Mononuclear cell (primary cell): ENCODE data around the gene EVI2A. TPM values are rescaled to one million over a fixed set of nuclear protein-coding genes. Genes with fewer than 3 reads are reported as not detected.
"Not testable (repeated sequence)": the region's sequence is repeated elsewhere in the genome, so short reads cannot be mapped to it uniquely, and the experiment has no call there.

Source experiments
- H3K27me3 ChIP-seq: 2 replicates; pipeline ENCODE4 v1.6.0; 2011; ENCODE audit warnings: low read length, control low read depth; ENCODE audit not compliant: insufficient read depth
- H3K4me1 ChIP-seq: 2 replicates; pipeline ENCODE4 v1.5.1; 2011; ENCODE audit warnings: mild to moderate bottlenecking, low read length, control low read depth; ENCODE audit not compliant: insufficient read depth
- H3K4me3 ChIP-seq: 2 replicates; pipeline ENCODE4 v1.5.1; 2011; ENCODE audit warnings: mild to moderate bottlenecking, low read length, moderate library complexity
- H3K9me3 ChIP-seq: 2 replicates; pipeline ENCODE4 v1.5.1; 2011; ENCODE audit warnings: low read depth, mild to moderate bottlenecking, control low read depth, low read length
- total RNA-seq: library from RNA; depleted of rRNA; stranded (reverse); fragments of >200 nt; gene quantifications from one replicate; pipeline ENCODE4 v1.2.3, GENCODE V29; 2012

Gene EVI2A
- total RNA-seq, 1 donor = 156 TPM

DNA sequence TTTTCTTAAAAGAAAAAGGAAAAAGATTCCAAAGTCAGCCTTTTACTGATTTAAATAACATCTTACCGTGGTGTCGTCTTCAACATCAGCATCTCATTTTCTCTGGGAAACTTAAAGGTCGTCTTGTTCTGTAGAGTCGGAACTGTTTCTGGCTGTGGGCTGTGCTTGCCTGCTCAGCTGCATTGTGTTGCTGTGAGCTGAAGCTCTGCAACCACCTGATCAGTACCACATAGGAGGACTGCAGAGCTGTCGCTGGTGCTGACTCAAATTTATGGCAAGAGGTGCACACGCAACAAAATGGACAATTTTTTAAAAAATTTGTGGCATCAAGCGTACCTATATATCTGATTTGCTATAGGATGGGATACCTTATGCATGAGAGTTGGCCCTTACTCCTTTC lies 24.3 kb downstream of the EVI2A start, which contains the start of gene OMG:
TSS of gene OMG (minus strand) at position 150 of the 400 bp plus-strand sequence. CDS start 908 bp downstream, outside the sequence.
- Histone ChIP-seq H3K4me1 (no peaks in the 10 kb centered on the region), H3K27me3 (no peaks in the 10 kb centered on the region), H3K4me3 (no peak within 1 kb of the TSS), H3K9me3 (no peaks in the 10 kb centered on the region)

DNA sequence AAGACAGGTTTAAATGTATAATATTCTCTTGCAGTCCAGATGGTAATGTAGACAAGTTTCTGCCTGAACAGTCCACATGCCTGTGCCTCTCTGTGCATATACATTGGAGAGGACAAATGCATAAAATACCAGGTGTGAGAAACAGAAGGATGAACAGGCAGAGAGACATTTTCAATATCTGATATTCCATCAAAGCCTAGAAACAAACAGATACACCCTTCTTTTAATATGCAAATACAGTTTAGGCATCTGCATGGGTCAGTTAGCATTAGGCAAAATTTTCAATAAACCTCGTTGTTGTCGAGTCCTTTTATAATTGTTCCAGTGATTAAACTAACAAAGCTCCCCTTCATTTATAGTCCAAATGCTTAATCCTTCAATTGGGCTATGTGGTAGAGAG lies 25.3 kb downstream of the EVI2A start:
- Histone ChIP-seq H3K4me3 (no peak overlapping the region), H3K4me1 (no peaks in the 10 kb centered on the region), H3K27me3 (no peaks in the 10 kb centered on the region), H3K9me3 (no peaks in the 10 kb centered on the region)

DNA sequence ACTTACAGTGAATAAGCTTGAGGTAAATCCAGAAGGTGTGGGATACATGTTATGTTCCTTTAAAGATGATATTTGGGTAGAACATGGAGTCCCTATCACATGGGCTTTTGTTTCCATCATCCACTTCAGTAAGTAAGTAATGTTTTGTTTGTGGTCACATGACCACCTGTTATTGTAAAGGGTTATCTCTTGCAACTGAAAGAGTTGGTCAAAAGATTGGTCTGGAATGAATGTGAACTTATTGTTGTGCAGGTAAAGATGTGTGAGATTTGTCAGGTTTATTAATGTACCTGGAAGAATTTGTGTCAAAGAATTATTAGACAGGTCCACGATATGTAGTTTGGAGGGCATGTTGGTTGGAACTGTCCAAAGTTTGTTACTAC lies 25.9 kb downstream of the EVI2A start:
- no peaks in the 10 kb centered on the region for H3K27me3 ChIP-seq
- no peaks in the 10 kb centered on the region for H3K9me3 ChIP-seq
- H3K4me1 ChIP-seq = no peaks in the 10 kb centered on the region
- no peak overlapping the region for H3K4me3 ChIP-seq

DNA sequence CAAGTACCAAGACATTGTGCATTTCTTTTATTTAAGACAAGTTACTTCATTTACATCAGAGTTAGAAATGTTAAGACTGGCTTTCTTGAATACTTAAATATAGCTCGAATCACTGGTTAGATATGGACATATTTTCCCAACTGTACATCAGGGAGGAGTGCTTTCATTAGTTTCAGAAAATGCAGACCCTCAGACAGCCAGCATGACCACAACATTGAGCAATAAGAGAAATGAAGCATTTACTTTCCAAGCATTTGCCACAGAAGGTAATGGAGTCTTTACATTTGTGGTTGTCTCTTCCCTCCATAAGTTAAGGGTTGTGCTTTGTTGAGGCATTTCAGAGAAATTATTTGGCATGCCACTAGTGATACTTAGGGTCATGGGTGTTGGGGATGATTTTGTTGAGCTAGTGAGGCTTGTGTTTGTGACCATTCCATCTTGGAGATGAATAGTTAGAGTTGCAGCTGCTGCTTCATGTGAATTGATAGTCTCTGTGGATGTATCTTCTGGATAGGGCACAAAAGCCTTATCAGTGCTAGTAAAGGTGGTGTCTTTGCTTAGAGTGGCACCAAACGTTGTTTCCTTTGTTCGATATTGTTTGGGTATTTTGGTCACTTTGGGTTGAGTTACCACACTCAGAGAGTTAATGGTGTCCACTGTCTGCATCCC lies 26.5 kb downstream of the EVI2A start:
- Histone ChIP-seq H3K27me3 (no peaks in the 10 kb centered on the region), H3K9me3 (no peaks in the 10 kb centered on the region), H3K4me3 (no peak overlapping the region), H3K4me1 (no peaks in the 10 kb centered on the region)

DNA sequence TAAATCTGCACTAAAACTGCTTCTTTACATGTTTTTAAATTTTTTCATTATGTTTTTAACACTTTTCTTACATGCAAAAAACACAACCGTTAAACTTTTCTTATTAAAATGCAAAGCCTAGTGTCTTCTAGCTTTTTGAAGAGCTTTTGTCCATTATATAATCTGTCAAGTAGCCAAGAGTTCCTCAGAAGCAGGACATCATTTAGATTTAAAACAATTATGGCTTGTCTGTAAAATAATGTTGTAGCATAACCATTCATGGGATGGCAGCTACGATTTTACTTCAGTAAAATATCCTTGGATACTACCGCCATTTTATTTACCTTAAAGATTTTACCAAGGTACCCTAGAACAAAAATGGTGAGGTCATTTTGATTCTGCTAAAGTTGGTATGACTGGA lies 27.2 kb downstream of the EVI2A start:
- no peak overlapping the region for H3K4me3 ChIP-seq
- no peaks in the 10 kb centered on the region for H3K4me1 ChIP-seq
- no peaks in the 10 kb centered on the region for H3K9me3 ChIP-seq
- H3K27me3 ChIP-seq = no peaks in the 10 kb centered on the region

DNA sequence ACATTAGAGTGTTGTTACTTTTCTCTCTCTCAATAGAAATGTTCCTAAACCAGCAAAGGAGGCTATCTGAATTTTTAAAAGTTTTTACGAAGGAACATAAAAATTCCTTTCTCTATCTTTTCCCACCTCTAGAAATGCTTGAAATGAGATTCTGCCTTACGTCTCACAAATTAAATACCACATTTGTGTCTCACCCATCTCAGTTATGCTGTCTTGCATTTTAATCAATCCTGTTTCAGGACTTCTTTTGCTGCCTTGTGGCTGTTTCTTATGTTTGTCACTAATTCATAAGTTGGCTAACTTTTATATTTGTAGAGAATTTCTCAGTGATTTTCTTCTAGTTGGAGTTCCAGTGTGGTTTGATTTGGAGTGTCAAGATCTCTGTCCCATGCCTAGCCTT lies 27.8 kb downstream of the EVI2A start:
- Histone ChIP-seq H3K27me3 (no peaks in the 10 kb centered on the region), H3K4me1 (no peaks in the 10 kb centered on the region), H3K4me3 (no peak overlapping the region), H3K9me3 (no peaks in the 10 kb centered on the region)

DNA sequence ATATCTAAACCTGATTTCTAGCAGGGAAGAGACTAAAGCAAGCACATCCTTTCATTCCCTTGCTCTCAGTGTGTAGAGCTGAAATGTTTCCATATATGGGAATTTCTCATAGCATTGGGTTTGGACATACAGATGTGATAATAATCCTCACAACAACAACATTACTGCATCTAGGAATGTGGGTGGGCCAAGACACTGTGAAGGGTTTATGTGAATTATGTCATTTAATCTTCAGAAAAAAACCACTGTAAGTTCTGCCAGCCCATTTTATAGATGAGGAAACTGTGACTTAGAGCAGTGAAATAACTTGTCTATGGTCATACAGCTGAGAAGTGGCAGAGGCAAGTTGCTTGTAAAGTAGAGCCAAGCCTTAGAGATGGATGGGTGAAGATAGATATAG lies 29.6 kb downstream of the EVI2A start:
- no peaks in the 10 kb centered on the region for H3K4me1 ChIP-seq
- no peak overlapping the region for H3K4me3 ChIP-seq
- no peaks in the 10 kb centered on the region for H3K27me3 ChIP-seq
- H3K9me3 ChIP-seq = no peaks in the 10 kb centered on the region

DNA sequence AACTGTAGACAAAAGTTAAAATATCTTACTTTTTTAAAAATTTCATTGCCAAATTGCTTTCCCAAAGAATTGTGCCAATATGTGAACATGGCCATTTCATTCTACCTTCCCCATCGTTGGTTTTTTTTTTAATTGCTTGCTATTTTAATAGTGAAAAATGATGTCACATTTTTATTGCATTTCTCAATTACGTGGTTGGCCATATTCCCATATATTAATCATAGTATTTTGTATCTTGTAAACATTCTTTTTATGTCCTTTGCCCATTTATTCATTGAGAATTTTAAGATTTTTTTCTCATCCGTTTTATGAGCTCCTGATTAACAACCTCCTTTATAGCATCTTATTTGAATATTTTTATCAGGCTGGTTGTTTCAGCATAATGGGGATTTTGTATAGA lies 31.6 kb downstream of the EVI2A start:
- H3K27me3 ChIP-seq = no peaks in the 10 kb centered on the region
- no peaks in the 10 kb centered on the region for H3K9me3 ChIP-seq
- no peak overlapping the region for H3K4me3 ChIP-seq
- H3K4me1 ChIP-seq = no peaks in the 10 kb centered on the region

DNA sequence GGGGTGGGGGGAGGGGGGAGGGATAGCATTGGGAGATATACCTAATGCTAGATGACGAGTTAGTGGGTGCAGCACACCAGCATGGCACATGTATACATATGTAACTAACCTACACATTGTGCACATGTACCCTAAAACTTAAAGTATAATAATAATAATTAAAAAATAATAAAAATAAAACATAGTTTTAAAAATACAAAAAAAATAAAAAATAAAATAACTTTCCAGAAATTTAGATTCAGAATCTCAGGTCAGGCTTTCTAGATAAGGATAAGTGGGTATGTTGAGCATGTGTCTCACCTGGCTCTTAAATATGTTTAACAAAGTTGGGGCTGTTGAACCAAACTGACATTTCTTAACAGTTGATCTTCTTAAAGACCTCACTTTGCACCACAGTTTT lies 33.5 kb downstream of the EVI2A start:
- not testable (repeated sequence) for H3K9me3 ChIP-seq, H3K27me3 ChIP-seq, H3K4me1 ChIP-seq, H3K4me3 ChIP-seq

DNA sequence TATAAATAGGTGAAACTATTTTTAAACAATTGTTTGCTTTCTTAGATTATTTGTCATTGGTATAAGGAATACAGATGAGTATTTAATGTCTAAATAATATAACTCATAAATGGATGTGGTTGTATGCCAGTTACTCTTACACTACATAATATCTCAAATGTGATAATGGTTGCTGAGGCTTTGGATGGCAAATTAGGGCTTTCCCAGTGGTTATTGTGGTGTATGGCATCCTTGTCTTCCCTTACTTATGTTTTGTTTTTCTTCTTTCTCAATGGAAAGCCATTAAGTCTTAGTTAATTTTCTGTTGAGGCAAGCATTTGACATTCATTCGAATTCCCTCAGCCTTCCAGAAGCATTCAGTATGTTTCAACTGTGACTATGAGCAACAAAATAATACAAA lies 34.8 kb downstream of the EVI2A start:
- Histone ChIP-seq H3K27me3 (no peaks in the 10 kb centered on the region), H3K9me3 (no peaks in the 10 kb centered on the region), H3K4me3 (no peak overlapping the region), H3K4me1 (no peaks in the 10 kb centered on the region)

DNA sequence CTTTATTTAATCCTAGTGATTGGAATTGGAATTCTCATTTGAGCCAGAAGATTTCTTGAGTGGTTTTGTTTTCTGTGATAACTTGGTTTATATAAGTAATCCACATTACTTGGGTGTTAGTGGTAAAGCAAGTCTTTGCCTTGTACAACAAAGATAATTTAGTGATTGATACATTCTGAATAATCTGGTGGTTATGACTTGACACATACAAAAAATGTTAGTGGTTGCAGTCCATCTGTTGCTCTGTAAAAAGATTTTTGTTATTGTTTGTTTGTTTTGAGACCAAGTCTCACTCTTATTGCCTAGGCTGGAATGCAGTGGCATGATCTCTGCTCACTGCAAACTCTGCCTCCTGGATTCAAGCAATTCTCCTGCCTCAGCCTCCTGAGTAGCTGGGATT lies 37.6 kb downstream of the EVI2A start:
- no peaks in the 10 kb centered on the region for H3K9me3 ChIP-seq
- H3K4me3 ChIP-seq = no peak overlapping the region
- H3K4me1 ChIP-seq = no peaks in the 10 kb centered on the region
- no peaks in the 10 kb centered on the region for H3K27me3 ChIP-seq

DNA sequence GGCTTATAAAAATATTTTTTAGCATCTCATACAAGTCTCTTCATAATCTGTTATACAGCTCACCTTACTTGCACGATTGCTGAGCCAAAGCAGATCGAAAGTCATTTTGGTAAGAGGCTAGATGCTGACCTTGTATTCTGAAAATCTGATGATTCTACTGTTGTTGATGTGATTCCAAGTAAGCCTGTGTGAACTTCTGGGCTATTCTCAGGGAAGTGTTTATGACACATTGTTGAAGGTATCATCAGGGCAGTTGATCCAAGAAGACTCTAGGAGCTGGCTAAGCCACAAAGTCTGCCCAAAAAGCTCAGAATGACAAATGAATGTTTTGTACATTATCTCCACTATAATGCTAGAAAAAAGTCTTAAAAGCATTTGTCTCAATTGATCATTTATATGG lies 40.4 kb downstream of the EVI2A start:
- Histone ChIP-seq H3K4me1 (no peaks in the 10 kb centered on the region), H3K9me3 (no peaks in the 10 kb centered on the region), H3K27me3 (no peaks in the 10 kb centered on the region), H3K4me3 (no peak overlapping the region)

DNA sequence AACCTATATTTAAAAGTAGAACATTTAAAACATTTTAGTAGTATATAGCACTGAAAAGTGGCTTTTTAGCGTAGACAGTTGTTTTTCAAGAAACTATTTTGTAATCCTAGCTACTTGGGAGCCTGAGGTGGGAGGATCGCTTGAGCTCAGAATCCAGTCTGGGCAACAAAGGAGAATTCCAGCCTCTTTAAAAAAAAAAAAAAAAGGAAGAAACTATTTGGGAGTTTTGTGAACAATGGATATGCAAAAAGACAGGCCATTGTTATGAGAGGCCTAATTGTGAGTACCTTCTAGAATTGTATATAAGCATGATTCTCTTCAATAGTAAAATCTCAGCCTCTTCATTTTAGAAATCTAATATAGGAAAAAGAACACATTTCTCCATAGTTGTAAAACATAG lies 42.0 kb downstream of the EVI2A start:
- H3K9me3 ChIP-seq = no peaks in the 10 kb centered on the region
- H3K27me3 ChIP-seq = no peaks in the 10 kb centered on the region
- peaks cover 7% of the 10 kb centered on the region for H3K4me1 ChIP-seq

DNA sequence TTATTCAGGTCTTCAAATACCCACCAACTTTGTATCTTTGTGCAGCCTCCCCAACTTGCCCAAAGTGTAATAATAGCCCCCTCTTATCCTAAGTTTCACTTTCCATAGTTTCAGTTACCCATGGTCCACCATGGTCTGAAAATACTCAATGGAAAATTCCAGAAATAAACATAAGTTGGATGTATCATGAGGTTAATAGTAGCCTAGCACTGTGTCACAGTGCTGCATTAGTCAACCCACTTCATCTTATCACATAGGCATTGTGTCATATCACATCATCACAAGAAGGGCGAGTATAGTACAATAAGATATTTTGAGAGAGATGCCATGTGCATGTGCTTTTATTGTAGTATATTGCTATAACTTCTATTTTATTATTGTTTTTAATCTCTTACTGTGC lies 46.3 kb downstream of the EVI2A start:
- Histone ChIP-seq H3K4me3 (no peak overlapping the region), H3K9me3 (no peaks in the 10 kb centered on the region)

More for the DNA sequence above, 42.0 kb downstream of the EVI2A start:
- no peak overlapping the region for H3K4me3 ChIP-seq

DNA sequence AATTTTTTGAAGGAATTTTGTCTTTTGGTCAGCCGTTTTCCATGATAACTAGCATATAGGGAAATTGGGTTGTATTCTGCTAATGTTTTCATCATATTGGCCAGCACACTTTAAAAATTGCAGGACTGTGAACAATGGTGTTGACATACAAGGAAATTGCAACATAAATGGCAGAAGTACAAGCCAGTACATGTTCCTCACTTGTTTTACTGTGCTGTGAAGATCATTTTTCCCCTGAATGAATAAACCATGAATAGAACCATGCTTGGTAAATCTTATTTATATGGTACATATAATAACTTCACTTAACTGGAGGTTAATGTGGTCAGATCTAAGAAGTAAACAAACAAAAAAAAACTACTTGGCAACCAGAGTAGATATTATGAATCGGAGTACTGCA lies 47.2 kb downstream of the EVI2A start:
- Histone ChIP-seq H3K9me3 (no peaks in the 10 kb centered on the region), H3K4me1 (peaks cover 12% of the 10 kb centered on the region), H3K4me3 (no peak overlapping the region), H3K27me3 (no peaks in the 10 kb centered on the region)

More for the DNA sequence above, 46.3 kb downstream of the EVI2A start:
- peaks cover 12% of the 10 kb centered on the region for H3K4me1 ChIP-seq
- no peaks in the 10 kb centered on the region for H3K27me3 ChIP-seq

DNA sequence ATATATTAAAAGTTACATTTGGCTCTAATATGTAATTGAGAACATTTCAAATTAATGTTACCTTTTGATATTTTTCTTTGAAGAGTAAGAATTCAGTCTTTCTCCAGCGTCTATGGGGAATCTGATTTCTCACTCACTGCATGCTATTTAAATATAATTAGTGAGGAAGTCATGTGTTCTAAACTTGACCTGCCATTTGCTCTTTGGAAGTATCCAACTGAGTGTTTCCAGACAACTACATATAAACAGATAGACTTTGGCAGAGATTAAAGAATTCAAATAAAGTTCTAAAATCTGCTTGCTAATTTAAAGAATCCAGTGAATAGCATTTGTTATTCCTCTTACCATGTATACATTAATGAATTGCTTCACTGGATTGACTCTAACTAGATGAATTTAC lies 47.9 kb downstream of the EVI2A start:
- no peak overlapping the region for H3K4me3 ChIP-seq

More for the DNA sequence above, 47.9 kb downstream of the EVI2A start:
- no peaks in the 10 kb centered on the region for H3K27me3 ChIP-seq
- no peaks in the 10 kb centered on the region for H3K9me3 ChIP-seq
- peaks cover 12% of the 10 kb centered on the region for H3K4me1 ChIP-seq
